Stomach (tissue), 9 donors: ENCODE data around the gene UGT1A7. TPM values are rescaled to one million over a fixed set of nuclear protein-coding genes. Genes with fewer than 3 reads are reported as not detected.
"Not testable (repeated sequence)": the region's sequence is repeated elsewhere in the genome, so short reads cannot be mapped to it uniquely, and the experiment has no call there.

ENCODE experiments used
- DNase-seq, 2 donors: peaks; one replicate each; pipeline versions ENCODE4 v3.0.0 to v3.0.0-alpha.2; 2013 to 2019
- H3K27ac ChIP-seq, 5 donors: fragments of 200-600 bp in 4 of 5; sonication (generic) in 4 of 5; one replicate each; pipeline ENCODE4 v1.5.1; 2013 to 2019; ENCODE audit warnings: mild to moderate bottlenecking in 1 of 5, moderate library complexity in 1 of 5
- H3K27me3 ChIP-seq, 3 donors: fragments of 200-600 bp; sonication (generic); one replicate each; pipeline ENCODE4 v1.5.1; 2017 to 2019; ENCODE audit warnings: mixed run types in 1 of 3
- H3K36me3 ChIP-seq, 4 donors: fragments of 200-600 bp; sonication (generic); 1 replicate in 3 of 4; 2 replicates in 1 of 4; pipeline ENCODE4 v1.5.1; 2016 to 2019
- H3K4me1 ChIP-seq, 4 donors: fragments of 200-600 bp; sonication (generic); one replicate each; pipeline ENCODE4 v1.5.1; 2016 to 2019
- H3K4me3 ChIP-seq, 4 donors: fragments of 200-600 bp; sonication (generic) in 3 of 4; one replicate each; pipeline ENCODE4 v1.5.1; 2016 to 2019; ENCODE audit warnings: mild to moderate bottlenecking in 1 of 4
- H3K9me3 ChIP-seq, 4 donors: fragments of 200-600 bp; sonication (generic); one replicate each; pipeline ENCODE4 v1.5.1; 2016 to 2019
- CTCF ChIP-seq, 7 experiments: fragments of 450-650 bp in 4 of 7; fragments of 200-600 bp in 3 of 7; sonication (generic) in 3 of 7; IDR thresholded peaks; one replicate each; pipeline ENCODE4 v1.5.1; 2016 to 2019; ENCODE audit warnings: antibody characterized with exemption in 7 of 7, control low read depth in 2 of 7, mild to moderate bottlenecking in 1 of 7
- EP300 ChIP-seq: sonication (generic); formaldehyde crosslinking; IDR thresholded peaks from one replicate; pipeline ENCODE4 v1.6.1; 2017; ENCODE audit warnings: antibody characterized with exemption
- POLR2A ChIP-seq, 4 donors: fragments of 450-650 bp; IDR thresholded peaks; one replicate each; pipeline ENCODE4 v1.6.1; 2016; ENCODE audit warnings: antibody characterized with exemption in 4 of 4, control low read depth in 2 of 4, mild to moderate bottlenecking in 1 of 4, moderate library complexity in 1 of 4
- POLR2AphosphoS5 ChIP-seq, 3 donors: sonication (generic); formaldehyde crosslinking; IDR thresholded peaks; one replicate each; pipeline ENCODE4 v1.6.1; 2016; ENCODE audit warnings: antibody characterized with exemption in 3 of 3
- WGBS, 5 donors: extraction: QIAGEN DNeasy Blood & Tissue Kit in 3 of 5; methylation state at CpG; one replicate each; pipeline versions ENCODE4 v1.1.5 to v1.1.7; 2013 to 2018; 5-methylcytosine and 5-hydroxymethylcytosine counted together
- intact Hi-C: fragments of 100-400 bp; cut with DNase I; formaldehyde crosslinking; loops from one replicate; pipeline ENCODE4 v1.15.1; 2023; ENCODE audit warnings: low total_unique reads
- polyA plus RNA-seq, 3 donors: library from polyadenylated mRNA; stranded (reverse); fragments of 200-250 nt; gene quantifications; one replicate each; pipeline ENCODE4 v1.2.3, GENCODE V29; 2013
- total RNA-seq, 5 donors: library from RNA; depleted of rRNA; stranded (reverse); fragments of >200 nt; gene quantifications; one replicate each; pipeline versions ENCODE4 v1.1.0 to v1.2.3, GENCODE V29; 2014 to 2016
- donor health status: healthy with polysubstance abuse.
- donor health status: Bipolar disorder and iron deficiency.
- donor health status: healthy.

UGT1A7 gene
- total and polyA plus RNA-seq, 8 donors = 0.45 to 37.1 (median 3.6) TPM; not detected in 2

- Histone ChIP-seq H3K4me3 (no peak overlapping the region), H3K27ac (no peak overlapping the region), H3K9me3 (peaks cover 0 to 17% (median 12%) of the 10 kb centered on the region in 4 donors), H3K27me3 (no peaks in the 10 kb centered on the region), H3K36me3 (no peaks in the 10 kb centered on the region), H3K4me1 (peaks cover 0 to 3% (median 0%) of the 10 kb centered on the region in 4 donors)
- TF ChIP-seq EP300 = no peak
- TF ChIP-seq CTCF (IDR thresholded peaks at IDR 0.05) = no peak
- WGBS, 5 donors = 86 to 98% (median 94%) methylated on average over 2 to 6 of the region's 6 CpGs
- no peak for DNase-seq
- intact Hi-C loops = no loop called here
Observed at GRCh38 chr2:233747283-233747544, 65.5 kb downstream of the UGT1A7 start.

- WGBS, 5 donors = 78 to 90% (median 88%) methylated on average over 2 of the region's 2 CpGs
- H3K27ac ChIP-seq, H3K4me3 ChIP-seq, H3K27me3 ChIP-seq, intact Hi-C loops, DNase-seq, H3K4me1 ChIP-seq, H3K36me3 ChIP-seq: not testable (repeated sequence)
- peaks cover 0 to 17% (median 12%) of the 10 kb centered on the region in 4 donors for H3K9me3 ChIP-seq
Observed at GRCh38 chr2:233750689-233751088, 69.0 kb downstream of the UGT1A7 start.

- H3K27me3 ChIP-seq, H3K4me1 ChIP-seq, DNase-seq, H3K36me3 ChIP-seq, intact Hi-C loops, H3K27ac ChIP-seq, H3K4me3 ChIP-seq: not testable (repeated sequence)
- peaks cover 0 to 17% (median 12%) of the 10 kb centered on the region in 4 donors for H3K9me3 ChIP-seq
- 60 to 71% (median 61%) methylated on average over 2 of the region's 2 CpGs for WGBS, 5 donors
Observed at GRCh38 chr2:233751212-233752009, 69.7 kb downstream of the UGT1A7 start.

GRCh38 chr2:233754872-233755611 is 73.3 kb downstream of the UGT1A7 start:
- H3K4me1 ChIP-seq = peaks cover 0 to 5% (median 0%) of the 10 kb centered on the region in 4 donors
- H3K9me3 ChIP-seq = peaks cover 0 to 14% (median 12%) of the 10 kb centered on the region in 4 donors
- no peaks in the 10 kb centered on the region for H3K36me3 ChIP-seq
- no peak for TF ChIP-seq POLR2AphosphoS5 (IDR thresholded peaks at IDR 0.05)
- TF ChIP-seq CTCF (IDR thresholded peaks at IDR 0.05) = no peak
- TF ChIP-seq EP300 = no peak
- no peak for TF ChIP-seq POLR2A (IDR thresholded peaks at IDR 0.05)
- H3K27me3 ChIP-seq = no peaks in the 10 kb centered on the region
- H3K27ac ChIP-seq = no peak overlapping the region
- no peak for DNase-seq
- H3K4me3 ChIP-seq = no peak overlapping the region
- intact Hi-C loops = no loop called here
- 94 to 97% (median 94%) methylated on average over 30 to 43 of the region's 44 CpGs for WGBS, 5 donors

GRCh38 chr2:233756429-233757081 is 74.9 kb downstream of the UGT1A7 start:
- no peak for TF ChIP-seq EP300
- peak in 1 of 3 donors; percentile 12 for TF ChIP-seq POLR2AphosphoS5 (IDR thresholded peaks at IDR 0.05)
- no peak for TF ChIP-seq CTCF (IDR thresholded peaks at IDR 0.05)
- no peak for TF ChIP-seq POLR2A (IDR thresholded peaks at IDR 0.05)
- Histone ChIP-seq H3K9me3 (peaks cover 0 to under 1% (median 0%) of the 10 kb centered on the region in 4 donors), H3K4me3 (no peak overlapping the region), H3K27ac (no peak overlapping the region), H3K27me3 (no peaks in the 10 kb centered on the region), H3K36me3 (no peaks in the 10 kb centered on the region), H3K4me1 (peaks cover 0 to 5% (median 0%) of the 10 kb centered on the region in 4 donors)
- intact Hi-C loops = no loop called here
- WGBS, 5 donors = 27 to 55% (median 38%) methylated on average over 7 of the region's 7 CpGs
- DNase-seq = peak in 1 of 2 donors; percentile 23
